HG03460 (cell line): Measurements from ENCODE around the gene RASA3.
"Not testable (repeated sequence)": the region's sequence is repeated elsewhere in the genome, so short reads cannot be mapped to it uniquely, and the experiment has no call there.

ENCODE experiments used
- ATAC-seq: cut with Tn5 transposase; IDR thresholded peaks from one replicate; pipeline ENCODE4 v1.9.1; 2021; ENCODE audit not compliant: unreplicated experiment

RASA3 gene

DNA sequence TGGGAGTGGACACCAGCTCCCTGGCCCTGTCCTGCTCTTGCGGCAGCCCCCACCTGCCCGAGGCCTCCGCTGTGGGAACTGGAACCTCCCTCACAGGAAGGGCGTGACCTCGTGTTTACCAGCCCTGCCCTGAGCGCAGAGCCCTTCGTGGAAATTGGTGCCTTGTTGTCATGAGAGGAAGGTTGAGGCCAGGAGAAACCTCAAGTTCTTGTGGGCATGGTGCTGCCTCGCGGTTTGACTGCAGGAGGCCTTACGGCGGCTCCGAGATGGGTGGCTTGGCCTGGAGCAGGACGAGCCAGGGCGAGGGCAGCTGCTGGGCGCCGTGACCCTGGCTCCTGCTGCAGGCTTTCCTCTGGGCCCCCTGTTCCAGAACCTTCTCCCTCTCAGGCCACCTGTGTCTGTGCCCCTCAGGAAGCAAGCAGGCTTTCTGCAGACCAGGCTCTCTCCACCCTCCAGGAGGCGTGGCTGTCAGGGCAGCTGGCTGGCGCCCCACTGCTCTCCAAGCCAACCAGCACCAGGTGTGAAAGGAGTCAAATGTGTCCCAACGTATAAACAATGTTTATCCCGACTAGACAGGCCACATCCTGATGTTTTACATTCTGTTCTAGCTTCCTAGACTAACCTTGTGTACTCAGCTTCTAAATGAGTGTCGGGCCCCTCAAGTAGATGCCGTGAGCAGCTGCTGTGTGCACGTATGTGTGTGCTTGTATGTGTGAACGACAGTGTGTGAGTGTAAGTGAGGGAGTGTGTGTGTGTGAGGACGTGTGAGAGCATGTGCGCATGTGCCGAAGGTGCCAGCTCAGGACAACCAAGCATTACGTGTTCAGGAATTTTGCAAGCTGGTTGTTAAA, 10.4 kb upstream of the RASA3 start:
- ATAC-seq = no peak

DNA sequence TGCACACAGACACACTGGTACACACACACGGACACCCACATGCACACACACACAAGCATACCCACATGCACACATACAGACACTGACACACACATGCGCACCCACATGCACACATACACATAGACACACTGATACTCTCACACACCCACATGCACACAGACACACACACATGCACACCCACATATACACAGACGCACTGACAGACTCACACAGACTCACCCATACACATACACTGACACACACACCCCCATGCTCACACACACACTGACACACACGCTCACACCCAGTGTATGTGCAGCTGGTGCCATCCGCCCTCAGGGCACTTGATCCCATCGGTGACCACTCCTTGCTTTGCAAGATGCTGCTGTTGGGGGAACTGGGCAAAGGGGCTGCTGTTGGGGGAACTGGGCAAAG, 9.7 kb upstream of the RASA3 start:
- no peak for ATAC-seq

DNA sequence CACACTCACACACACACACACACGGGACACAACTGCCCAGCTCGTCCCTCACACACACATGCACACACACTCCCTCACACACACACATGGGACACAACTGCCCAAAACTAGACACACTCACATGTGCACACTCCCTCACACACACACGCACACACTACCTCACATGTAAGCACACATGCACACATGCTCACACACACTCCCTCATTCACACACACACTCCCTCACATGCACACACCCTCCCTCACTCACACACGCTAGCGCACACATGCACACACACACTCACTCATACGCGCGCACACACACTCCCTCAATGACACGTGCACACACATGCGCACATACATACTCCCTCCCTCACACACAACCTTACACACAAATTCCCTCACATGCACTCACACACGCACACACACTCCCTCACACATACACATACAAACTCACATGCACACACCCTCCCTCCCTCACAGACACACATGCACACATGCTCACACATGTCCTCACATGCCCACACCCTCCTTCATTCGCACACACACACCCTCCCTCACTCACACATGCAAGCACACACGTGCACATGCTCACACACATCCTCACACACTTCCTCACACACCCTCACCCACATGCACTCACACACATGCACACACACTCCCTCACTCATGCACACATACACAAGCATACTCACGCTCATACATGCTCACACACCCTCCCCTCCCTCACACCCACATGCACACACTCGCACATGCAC, 9.0 kb upstream of the RASA3 start:
- no peak for ATAC-seq

DNA sequence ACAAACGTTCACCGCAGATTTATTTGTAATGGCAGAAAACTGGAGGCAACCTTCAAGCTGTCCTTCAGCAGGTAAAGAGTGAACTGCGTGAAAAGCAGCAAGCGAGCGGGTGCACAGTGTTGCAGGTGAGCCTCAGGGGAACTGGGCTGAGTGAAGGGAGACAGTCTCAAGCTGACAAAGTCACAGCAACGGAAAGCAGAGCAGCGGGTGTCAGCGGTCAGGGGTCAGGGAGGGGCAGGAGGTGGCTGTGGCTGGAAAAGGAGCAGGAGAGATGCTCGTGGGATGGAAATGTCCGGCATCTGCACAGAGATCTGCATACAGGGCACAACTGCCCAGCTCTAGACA, 8.5 kb upstream of the RASA3 start:
- ATAC-seq = no peak

DNA sequence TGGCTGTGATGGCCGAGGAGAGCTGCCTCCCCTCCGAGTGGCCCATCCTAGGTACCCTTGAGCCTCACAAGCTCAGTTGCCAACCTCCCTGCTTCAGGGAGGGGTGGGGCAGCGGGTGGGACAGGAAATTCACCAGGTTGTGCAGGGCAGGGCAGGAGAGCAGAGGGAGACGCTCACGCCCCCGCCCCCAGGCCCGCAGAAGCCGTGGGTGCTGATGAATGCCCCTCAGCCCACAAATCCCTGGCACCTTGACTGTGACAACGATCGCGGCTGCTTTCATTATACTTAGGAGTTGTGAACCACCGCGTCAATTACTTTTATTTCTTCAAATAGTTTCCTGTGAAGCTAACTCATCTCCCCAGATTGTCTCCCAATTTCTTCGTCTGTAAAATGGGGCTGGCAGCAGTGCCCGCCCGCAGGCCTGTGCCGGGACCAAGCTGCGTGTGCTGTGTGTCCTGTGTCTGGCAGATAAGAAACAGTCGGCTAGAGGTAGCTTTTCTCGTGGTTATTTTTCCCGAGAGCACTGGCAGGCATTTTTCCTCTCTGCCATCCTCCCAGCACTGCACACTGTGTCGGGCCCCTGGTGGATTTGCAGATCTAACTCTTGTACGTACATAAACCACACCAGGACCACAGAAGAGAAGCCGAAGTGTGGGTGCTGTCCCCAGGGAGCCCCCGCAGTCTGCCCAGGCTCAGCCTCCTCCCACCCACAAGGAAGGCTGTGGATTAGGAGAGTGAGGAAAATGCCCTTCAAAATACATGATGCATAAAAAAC, 7.9 kb upstream of the RASA3 start:
- ATAC-seq = no peak

DNA sequence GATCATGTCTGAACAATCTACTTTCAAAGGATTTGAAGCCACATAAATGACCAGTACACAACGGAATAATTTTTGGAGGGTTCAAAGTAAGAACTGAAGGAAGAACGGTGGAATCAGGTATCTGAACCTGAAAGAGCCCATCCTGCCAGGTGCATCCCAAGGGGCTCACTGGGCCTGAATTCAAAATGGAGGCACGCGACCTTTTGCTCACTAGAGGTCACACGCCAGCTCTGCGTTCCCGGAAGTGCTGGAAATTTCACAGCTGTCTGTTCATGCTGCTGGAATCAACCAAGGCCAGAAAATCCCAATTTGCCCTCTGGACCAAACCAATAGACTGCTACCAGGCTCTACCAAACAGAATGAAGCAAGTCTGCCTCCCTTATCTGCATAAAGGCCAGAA, 4.2 kb upstream of the RASA3 start:
- ATAC-seq = no peak

DNA sequence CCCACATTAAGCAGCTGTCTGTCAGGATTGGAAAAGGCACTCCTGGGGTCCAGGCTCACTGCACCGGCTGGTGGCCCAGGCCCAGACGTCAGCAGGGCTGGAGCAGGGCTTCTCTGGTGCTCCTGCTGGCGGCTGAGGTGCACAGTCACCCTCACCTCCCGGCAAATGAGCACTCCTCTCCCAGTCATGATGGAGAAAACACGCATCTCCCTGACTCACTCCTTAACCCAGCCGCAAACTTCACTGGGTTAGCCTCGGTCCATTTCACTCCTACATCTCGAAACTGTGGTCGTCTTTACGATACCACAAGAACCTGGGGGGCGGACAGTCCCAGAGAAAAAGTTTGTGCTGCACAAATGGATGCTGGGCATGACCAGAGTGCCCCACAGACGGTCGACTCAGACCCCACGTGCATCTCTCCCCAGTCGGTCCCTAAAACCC, 3.3 kb upstream of the RASA3 start:
- no peak for ATAC-seq

DNA sequence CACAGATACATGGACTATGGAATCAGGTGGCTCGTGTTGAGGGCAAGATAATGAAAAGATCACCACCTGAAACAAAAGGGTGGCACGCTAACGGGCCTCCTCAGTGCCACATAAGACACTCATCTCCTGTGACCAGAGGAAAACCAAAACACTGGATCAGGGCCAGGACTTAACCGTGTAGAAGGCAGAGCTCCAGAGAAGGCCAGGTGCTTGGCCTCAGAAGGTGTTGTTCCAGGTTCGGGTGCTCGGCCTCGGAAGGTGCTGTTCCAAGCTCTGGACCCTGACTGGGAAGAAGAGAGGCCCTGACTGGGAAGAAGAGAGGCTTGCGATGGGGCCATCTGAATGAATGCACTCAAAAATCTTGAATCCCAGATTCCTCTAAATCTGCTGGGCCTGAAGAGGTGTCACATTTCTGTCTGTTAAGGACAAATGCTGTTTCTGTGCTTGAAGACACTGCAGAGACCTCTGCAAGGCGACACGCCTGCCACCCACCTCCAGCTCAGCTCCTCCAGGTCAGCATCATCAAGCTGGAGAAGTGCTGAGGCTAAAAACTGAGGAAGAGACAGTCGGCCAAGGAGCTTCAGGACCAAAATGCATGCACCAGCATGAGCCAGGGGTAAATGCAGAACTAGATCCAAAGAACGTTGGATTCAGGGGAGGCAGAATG, 2.7 kb upstream of the RASA3 start:
- ATAC-seq = no peak

DNA sequence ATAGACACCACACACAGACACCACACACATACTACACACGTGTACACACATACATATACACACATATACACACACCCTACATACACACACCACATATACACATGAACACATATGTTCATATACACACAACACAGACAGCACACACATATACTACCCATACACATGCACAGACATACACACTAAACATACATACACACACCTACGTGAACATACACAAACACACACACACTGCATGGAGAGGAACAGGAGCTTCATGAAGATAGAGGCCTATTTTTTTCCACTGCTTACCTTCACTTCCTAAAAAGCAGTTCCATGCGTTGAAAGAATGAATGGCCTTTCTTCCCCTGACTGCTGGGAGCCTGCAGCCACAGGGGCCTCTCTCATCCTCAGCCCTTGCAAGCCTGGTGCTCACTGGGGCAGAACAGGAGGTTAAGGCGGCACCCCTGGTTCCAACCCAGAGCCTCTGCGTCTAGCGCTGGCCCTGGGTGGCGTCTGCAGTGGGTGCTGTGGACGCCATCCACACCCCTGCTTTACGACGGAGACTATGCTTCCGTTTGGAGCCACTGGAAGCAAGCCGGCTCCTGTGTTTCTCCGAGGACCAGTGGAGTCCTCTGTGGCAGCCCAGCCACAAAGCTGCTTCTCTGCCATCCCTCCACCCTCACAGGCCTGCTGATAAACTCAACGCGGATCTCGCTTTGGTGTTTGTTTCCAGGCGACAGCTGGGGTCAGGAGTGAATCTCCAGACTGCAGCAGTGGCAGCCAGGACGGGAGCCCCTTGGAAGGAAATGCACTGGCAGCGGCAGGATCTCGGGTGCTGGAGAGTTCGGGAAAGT, 1.9 kb upstream of the RASA3 start:
- no peak for ATAC-seq

DNA sequence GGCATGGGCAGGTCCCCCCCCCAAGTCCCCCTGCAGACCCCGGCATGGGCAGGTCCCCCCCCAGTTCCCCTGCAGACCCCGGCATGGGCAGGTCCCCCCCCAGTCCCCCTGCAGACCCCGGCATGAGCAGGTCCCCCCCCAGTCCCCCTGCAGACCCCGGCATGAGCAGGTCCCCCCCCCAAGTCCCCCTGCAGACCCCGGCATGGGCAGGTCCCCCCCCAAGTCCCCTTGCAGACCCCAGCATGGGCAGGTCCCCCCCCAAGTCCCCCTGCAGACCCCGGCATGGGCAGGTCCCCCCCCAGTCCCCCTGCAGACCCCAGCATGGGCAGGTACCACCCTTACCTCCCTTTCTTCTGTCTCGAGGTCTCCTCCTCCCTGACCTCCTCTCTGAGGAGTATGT, 1.1 kb upstream of the RASA3 start:
- not testable (repeated sequence) for ATAC-seq

DNA sequence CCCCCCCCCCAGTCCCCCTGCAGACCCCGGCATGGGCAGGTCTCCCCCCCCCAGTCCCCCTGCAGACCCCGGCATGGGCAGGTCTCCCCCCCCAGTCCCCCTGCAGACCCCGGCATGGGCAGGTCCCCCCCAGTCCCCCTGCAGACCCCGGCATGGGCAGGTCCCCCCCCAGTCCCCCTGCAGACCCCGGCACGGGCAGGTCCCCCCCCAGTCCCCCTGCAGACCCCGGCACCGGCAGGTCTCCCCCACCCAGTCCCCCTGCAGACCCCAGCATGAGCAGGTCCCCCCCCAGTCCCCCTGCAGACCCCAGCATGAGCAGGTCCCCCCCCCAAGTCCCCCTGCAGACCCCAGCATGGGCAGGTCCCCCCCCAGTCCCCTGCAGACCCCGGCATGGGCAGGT, 703 bp upstream of the RASA3 start:
- not testable (repeated sequence) for ATAC-seq

DNA sequence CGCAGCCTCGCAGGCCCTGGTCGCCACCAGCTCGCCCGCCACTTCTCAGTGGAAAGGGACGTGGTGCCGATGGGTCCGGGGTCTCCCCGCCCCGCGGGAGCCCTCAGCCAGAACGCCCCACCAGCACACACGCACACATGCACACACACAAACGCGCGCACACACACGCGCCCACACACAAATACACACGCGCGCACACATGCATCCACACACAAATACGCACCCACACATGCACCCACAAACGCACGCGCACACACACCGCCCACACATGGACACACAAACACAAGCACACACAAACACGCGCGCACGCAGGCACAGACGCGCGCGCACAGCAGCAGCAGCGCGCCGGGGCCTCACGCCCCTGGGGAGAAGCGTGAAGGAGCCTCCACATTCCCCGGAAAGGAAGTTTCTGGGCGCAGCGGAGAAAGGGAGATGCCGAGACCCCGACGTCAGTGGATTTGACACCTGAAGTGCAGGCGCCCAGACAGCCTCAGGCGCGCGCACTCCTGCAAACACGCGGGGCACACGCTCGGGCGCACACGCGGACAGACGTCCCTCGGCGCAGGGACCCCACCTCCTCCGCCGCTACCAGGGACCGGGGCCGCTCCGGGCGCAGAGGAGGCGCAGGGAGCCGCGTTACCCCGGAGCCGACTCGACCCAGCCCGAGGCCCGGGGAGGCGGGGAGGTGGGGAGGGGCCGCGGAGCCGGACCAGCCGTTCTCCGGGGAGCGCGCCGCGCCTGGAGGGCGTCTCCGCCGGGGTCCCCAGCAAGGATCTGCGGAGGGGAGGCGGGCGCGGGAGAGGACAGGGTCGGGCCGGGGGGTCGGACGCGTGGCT, 622 bp downstream of the RASA3 start:
- peak; percentile 5 for ATAC-seq

DNA sequence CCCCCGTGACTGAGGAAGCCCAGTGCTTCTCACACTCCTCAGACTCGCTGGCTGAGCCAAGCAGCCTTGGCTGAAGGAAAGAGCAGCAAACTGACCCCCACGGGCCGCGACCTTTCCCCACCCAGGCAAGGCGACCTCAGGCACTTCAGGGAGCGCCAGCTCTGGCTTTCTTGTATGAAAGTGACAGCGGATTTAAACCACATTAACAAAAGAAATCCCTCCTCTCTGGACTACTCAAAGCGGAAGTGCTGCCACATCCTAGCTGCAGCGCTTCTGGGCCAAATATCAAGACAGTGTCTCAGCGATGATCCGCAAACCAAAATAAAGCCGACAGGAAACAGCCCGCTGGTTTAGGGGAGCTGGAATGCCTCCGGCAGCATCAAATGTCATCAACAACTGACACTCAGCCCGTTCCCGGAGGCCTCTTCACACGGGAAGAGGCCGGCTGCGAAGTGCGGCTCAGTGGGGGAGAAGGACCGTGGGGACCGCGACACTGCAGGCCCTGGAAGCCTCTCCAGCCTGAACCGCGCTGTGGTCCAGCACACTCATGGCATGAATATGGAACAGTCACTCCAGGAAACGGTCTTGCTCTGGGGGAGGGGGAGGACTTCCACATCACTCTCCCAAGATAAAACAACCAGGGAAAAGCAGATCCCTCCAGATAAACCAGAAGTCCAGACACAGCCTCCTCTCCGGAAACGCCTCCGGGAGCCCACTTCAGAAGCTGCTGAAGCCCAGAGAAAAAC, 1.4 kb downstream of the RASA3 start:
- ATAC-seq = peak; percentile 27

DNA sequence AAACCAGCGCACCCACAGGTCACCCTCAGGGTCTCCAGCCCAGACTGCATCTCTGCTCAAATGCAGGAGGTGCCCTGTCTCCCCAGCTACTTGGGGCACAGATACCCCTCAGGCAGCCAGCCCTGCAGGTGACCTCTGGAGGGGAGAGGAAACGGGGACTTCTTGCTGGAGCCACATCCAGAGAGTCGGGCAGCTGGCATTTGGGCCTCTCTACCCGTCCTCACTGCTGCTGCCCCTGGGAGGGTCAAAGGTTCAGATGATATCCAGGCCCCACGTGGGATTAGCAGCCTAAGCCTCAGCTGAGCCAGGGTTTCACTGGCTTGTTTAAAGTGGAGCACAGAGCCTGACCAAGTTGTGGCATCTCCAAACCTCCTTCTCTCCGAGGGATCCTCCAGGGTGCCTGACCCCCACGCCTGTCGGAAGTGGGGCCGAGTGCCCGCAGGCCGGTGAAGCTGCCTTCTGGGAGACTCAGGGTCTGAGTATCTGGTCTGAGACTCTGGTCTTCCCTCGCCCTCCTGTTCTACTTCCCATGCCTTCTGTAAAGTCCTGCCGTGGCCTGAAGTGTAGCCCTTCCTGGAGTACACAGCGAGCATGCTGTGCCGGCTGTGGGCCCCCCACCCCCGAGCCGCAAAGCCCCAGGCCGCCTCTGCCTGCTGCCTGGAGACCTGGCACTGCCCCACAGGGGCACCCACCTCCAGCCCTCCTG, 2.1 kb downstream of the RASA3 start:
- no peak for ATAC-seq

DNA sequence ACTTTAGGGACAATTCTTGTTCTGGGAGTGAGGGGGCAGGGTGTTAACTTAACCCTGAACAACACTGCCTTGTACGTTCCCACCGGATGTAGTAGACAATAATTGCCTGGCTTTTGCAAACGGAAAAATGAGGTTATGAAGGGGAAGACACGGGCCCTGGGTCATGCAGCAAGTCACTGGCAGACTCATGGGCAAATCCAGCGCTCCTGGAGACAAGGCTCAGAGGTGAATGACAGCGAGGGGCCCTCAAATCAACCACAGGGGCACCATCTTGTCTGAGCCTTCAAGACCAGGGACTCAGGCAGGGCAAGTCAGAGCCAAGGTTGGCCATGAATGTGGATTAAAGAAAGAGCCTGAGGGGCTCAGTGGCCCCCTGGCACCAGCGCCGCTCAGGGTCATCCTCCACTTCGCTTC, 2.8 kb downstream of the RASA3 start:
- no peak for ATAC-seq

DNA sequence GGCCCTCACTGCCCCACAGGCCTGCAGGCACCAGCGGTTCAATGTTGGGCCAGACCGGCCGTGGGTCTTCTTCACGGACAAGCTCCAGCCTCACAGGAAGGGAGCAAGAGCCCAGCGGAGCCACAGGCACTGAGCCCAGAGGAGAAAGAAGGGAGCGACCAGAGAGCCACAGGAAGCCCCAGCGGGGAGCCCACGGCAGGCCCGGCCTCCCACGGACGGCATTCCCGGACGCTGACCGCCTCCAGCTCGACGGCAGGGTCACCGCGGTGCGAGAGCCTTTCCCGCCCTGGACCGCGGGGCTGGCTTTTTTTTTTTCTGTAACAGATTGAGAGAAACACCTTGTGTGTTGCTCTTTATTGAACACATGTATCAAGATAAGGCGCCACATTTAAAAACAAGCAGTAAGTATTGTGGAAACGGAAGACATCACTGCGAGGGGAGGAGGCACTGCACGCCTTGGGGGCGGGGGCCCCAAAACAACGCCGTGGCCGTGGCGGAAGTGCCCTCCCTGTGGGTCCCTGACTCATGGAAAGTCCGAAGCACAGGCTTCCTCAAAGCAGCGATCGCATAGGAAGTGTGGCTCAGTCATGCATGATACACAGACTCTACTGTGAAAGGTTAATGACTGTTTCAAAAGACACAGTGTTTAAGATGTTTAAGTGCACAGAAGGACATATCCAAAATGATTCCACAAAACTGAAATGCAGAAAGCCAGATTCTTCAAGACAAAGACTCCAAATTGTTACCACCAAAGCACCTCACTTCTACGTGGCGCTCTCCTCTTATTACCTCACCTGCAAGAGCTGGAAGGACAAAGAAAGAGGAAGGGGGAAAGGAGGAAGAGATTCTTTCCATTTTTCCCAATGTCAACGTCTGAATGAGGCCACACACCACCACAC, 3.5 kb downstream of the RASA3 start:
- ATAC-seq = peak; percentile 56

DNA sequence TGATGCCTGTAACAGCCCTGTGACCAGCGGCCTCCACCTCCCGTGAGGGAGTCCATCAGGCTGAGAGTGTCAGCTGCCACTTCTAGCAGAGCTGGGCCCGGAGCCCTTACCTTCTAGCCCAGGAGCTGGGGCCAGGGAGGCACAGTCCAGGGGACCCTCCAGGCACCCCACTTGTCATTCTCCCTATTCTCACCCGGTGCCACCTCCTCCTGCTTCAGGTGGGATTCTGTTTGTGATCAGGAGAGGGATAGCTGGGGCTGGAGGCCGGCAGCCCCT, 4.1 kb downstream of the RASA3 start:
- no peak for ATAC-seq
